ENCODE results near the gene TBCD. TPM values are rescaled to one million over a fixed set of nuclear protein-coding genes. Genes with fewer than 3 reads are reported as not detected.

TBCD gene
- total RNA-seq, 2 donors from 2014 or later: 38.9 to 74.8 TPM

- DNase-seq (no peak), ATAC-seq (no peak)
- TF ChIP-seq POLR2A (IDR thresholded peaks at IDR 0.05) (no peak), CTCF (IDR thresholded peaks at IDR 0.05) (no peak)
- H3K4me1 ChIP-seq: peaks cover 65% of the 10 kb centered on the region
- no peaks in the 10 kb centered on the region for H3K9me3 ChIP-seq
- peak overlapping the region in 3 of 4 donors; percentile 96 to 98 (median 98) for H3K27ac ChIP-seq
- WGBS, 2 donors: 90 to 96% methylated on average over 4 to 10 of the region's 10 CpGs
- no peak overlapping the region for H3K4me3 ChIP-seq
- no peaks in the 10 kb centered on the region for H3K36me3 ChIP-seq (replicated peaks in 1 of 2; ENCODE audit: insufficient read depth in 1 of 2, low read depth in 2 of 2)
- intact Hi-C loops (cut with DNase I): no loop called here
- H3K27me3 ChIP-seq: no peaks in the 10 kb centered on the region
Observed at GRCh38 chr17:82891911-82892310, 140.0 kb downstream of the TBCD start.

- 62 to 72% methylated on average over 26 of the region's 26 CpGs for WGBS, 2 donors
- DNase-seq (peak in 2 of 4 donors; percentile 53 to 59), ATAC-seq (no peak)
- Histone ChIP-seq H3K27me3 (no peaks in the 10 kb centered on the region), H3K27ac (peak overlapping the region in 3 of 4 donors; percentile 25 to 98 (median 96)), H3K4me1 (peaks cover 63% of the 10 kb centered on the region), H3K36me3 (replicated peaks in 1 of 2; ENCODE audit: insufficient read depth in 1 of 2, low read depth in 2 of 2) (no peaks in the 10 kb centered on the region), H3K9me3 (no peaks in the 10 kb centered on the region), H3K4me3 (no peak overlapping the region)
- TF ChIP-seq CTCF (IDR thresholded peaks at IDR 0.05): no peak
- no peak for TF ChIP-seq POLR2A (IDR thresholded peaks at IDR 0.05)
- intact Hi-C loops (cut with DNase I): no loop called here
Observed at GRCh38 chr17:82892899-82893565, 141.2 kb downstream of the TBCD start.

- TF ChIP-seq POLR2A (IDR thresholded peaks at IDR 0.05) (no peak), CTCF (IDR thresholded peaks at IDR 0.05) (no peak)
- Histone ChIP-seq H3K4me1 (peaks cover 55% of the 10 kb centered on the region), H3K27me3 (no peaks in the 10 kb centered on the region), H3K4me3 (no peak overlapping the region), H3K36me3 (replicated peaks in 1 of 2; ENCODE audit: insufficient read depth in 1 of 2, low read depth in 2 of 2) (no peaks in the 10 kb centered on the region), H3K9me3 (no peaks in the 10 kb centered on the region), H3K27ac (peak overlapping the region in 3 of 4 donors; percentile 25 to 98 (median 53))
- 63 to 86% methylated on average over 10 of the region's 10 CpGs for WGBS, 2 donors
- DNase-seq (no peak), ATAC-seq (no peak)
- intact Hi-C loops (cut with DNase I): no loop called here
Observed at GRCh38 chr17:82893779-82894178, 141.9 kb downstream of the TBCD start.

- Histone ChIP-seq H3K36me3 (replicated peaks in 1 of 2; ENCODE audit: insufficient read depth in 1 of 2, low read depth in 2 of 2) (no peaks in the 10 kb centered on the region), H3K4me1 (peaks cover 49% of the 10 kb centered on the region), H3K27me3 (no peaks in the 10 kb centered on the region), H3K27ac (peak overlapping the region in 3 of 4 donors; percentile 23 to 53 (median 25)), H3K4me3 (no peak overlapping the region), H3K9me3 (no peaks in the 10 kb centered on the region)
- no peak for DNase-seq
- 23 to 38% methylated on average over 7 of the region's 7 CpGs for WGBS, 2 donors
- intact Hi-C loops (cut with DNase I): no loop called here
- no peak for TF ChIP-seq POLR2A (IDR thresholded peaks at IDR 0.05)
- no peak for TF ChIP-seq CTCF (IDR thresholded peaks at IDR 0.05)
- ATAC-seq: no peak
Observed at GRCh38 chr17:82894389-82894788, 142.5 kb downstream of the TBCD start.

- intact Hi-C loops (cut with DNase I): no loop called here
- Histone ChIP-seq H3K4me3 (no peak overlapping the region), H3K36me3 (replicated peaks in 1 of 2; ENCODE audit: insufficient read depth in 1 of 2, low read depth in 2 of 2) (no peaks in the 10 kb centered on the region), H3K4me1 (peaks cover 42% of the 10 kb centered on the region), H3K9me3 (no peaks in the 10 kb centered on the region), H3K27ac (peak overlapping the region in 1 of 4 donors; percentile 23), H3K27me3 (no peaks in the 10 kb centered on the region)
- WGBS, 2 donors: 87 to 100% methylated on average over 2 to 10 of the region's 12 CpGs
- no peak for TF ChIP-seq POLR2A (IDR thresholded peaks at IDR 0.05)
- no peak for TF ChIP-seq CTCF (IDR thresholded peaks at IDR 0.05)
- ATAC-seq (no peak), DNase-seq (no peak)
Observed at GRCh38 chr17:82895087-82895486, 143.2 kb downstream of the TBCD start.
